Effector memory CD4-positive, alpha-beta T cell (primary cell): ENCODE results near the gene CCT5.
"Not testable (repeated sequence)": the region's sequence is repeated elsewhere in the genome, so short reads cannot be mapped to it uniquely, and the experiment has no call there.

Experiments used
- DNase-seq, 3 donors: peaks; one replicate each; pipeline ENCODE4 v3.0.0-alpha.2; 2020
- H3K27ac ChIP-seq: 2 replicates; pipeline ENCODE4 v1.7.0; 2013; ENCODE audit warnings: mild to moderate bottlenecking, low read length, moderate library complexity; ENCODE audit not compliant: insufficient read depth, poor library complexity, severe bottlenecking
- H3K27me3 ChIP-seq: replicated peaks from 2 replicates; pipeline ENCODE4 v1.7.0; 2013; ENCODE audit warnings: mild to moderate bottlenecking, low read length; ENCODE audit not compliant: insufficient read depth, control insufficient read depth, poor library complexity, severe bottlenecking
- H3K36me3 ChIP-seq: 2 replicates; pipeline ENCODE4 v1.7.0; 2013; ENCODE audit warnings: mild to moderate bottlenecking, low read length, moderate library complexity; ENCODE audit not compliant: control insufficient read depth, insufficient read depth
- H3K4me1 ChIP-seq: 2 replicates; pipeline ENCODE4 v1.7.0; 2013; ENCODE audit warnings: low read length, mild to moderate bottlenecking; ENCODE audit not compliant: control insufficient read depth, insufficient read depth, poor library complexity, severe bottlenecking
- H3K4me3 ChIP-seq: 2 replicates; pipeline ENCODE4 v1.7.0; 2013; ENCODE audit warnings: low read length, low read depth, mild to moderate bottlenecking; ENCODE audit not compliant: insufficient read depth, poor library complexity, severe bottlenecking
- H3K9me3 ChIP-seq: 2 replicates; pipeline ENCODE4 v1.7.0; 2013; ENCODE audit warnings: mild to moderate bottlenecking, low read length, moderate library complexity; ENCODE audit not compliant: control insufficient read depth

Gene CCT5

DNA sequence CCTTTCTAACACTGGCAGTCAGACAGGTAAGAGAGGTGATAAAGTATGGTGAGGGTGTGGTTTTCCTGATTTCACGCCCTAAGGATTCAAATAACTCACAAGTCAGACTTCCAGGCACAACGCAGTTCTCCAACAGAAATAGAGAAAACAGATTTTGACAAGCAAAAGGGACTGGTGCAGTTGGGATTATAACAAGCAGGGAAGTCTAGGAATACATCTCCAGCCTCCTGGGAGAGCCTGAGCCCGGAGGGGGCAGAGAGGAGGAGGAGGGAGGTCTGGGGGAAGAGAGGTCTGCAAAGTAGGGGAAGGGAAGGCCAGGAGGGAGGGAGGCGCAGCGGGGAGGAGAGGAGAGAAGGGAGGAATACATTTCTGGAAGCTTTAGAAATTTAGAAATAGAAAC lies 56.0 kb downstream of the CCT5 start:
- Histone ChIP-seq H3K27ac (no peak overlapping the region), H3K4me1 (peaks cover 3% of the 10 kb centered on the region), H3K9me3 (no peaks in the 10 kb centered on the region), H3K4me3 (no peak overlapping the region), H3K36me3 (no peaks in the 10 kb centered on the region), H3K27me3 (no peaks in the 10 kb centered on the region)
- no peak for DNase-seq

DNA sequence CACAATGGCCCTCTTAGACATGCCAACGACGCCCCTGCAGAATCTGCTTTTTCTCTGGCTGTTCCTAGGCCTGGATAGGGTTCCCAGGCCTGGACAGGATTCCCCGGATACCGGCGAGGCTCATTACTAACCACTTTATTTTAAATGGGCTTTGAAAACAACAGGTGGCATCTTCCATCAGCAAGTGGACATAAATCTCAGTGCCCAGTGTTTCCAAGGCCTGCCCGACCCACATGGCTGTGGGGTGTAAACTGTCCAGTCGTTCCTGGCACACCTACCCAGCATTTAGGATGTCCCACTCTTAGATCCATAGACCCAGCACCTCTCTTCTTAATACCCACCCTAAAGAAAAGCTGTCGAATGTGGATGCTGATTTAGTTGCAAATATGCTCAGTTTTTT lies 56.7 kb downstream of the CCT5 start:
- Histone ChIP-seq H3K9me3 (no peaks in the 10 kb centered on the region), H3K4me1 (peaks cover 3% of the 10 kb centered on the region), H3K27me3 (no peaks in the 10 kb centered on the region), H3K27ac (no peak overlapping the region), H3K4me3 (no peak overlapping the region), H3K36me3 (no peaks in the 10 kb centered on the region)
- DNase-seq, result no peak

GRCh38 chr5:10307206-10308148 lies 57.4 kb downstream of the CCT5 start, which contains the start of gene CMBL:
CMBL (minus strand) TSS chr5:10307902; CDS start chr5:10290762, 17,140 bp downstream.
- Histone ChIP-seq H3K27me3 (no peaks in the 10 kb centered on the region), H3K9me3 (no peaks in the 10 kb centered on the region), H3K27ac (no peak within 1 kb of the TSS), H3K4me1 (peaks cover 3% of the 10 kb centered on the region), H3K4me3 (peak within 1 kb of the TSS; percentile 59), H3K36me3 (no peaks in the 10 kb centered on the region)
- no peak for DNase-seq

DNA sequence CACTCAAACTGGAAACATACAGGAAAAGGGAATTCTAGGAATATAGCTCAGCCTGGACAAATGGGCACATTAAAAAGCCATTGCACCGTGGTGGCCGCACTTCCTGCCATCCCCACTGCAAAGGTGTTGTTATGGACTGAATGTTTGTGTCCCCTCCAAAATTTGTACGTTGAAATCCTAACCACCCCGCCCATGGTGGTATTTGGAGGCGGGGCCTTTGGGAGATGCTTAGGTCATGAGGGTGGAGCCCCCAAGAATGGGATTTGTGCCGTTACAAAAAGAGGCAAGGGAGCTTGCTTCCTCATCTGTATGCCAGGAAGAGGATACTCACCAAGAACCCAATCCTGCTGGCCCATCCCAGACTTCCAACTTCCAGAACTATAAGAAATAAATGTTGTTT lies 58.8 kb downstream of the CCT5 start:
- H3K36me3 ChIP-seq, result no peaks in the 10 kb centered on the region
- no peaks in the 10 kb centered on the region for H3K9me3 ChIP-seq
- DNase-seq, result no peak
- no peak overlapping the region for H3K4me3 ChIP-seq
- no peak overlapping the region for H3K27ac ChIP-seq
- H3K4me1 ChIP-seq, result peaks cover 3% of the 10 kb centered on the region
- H3K27me3 ChIP-seq, result no peaks in the 10 kb centered on the region

DNA sequence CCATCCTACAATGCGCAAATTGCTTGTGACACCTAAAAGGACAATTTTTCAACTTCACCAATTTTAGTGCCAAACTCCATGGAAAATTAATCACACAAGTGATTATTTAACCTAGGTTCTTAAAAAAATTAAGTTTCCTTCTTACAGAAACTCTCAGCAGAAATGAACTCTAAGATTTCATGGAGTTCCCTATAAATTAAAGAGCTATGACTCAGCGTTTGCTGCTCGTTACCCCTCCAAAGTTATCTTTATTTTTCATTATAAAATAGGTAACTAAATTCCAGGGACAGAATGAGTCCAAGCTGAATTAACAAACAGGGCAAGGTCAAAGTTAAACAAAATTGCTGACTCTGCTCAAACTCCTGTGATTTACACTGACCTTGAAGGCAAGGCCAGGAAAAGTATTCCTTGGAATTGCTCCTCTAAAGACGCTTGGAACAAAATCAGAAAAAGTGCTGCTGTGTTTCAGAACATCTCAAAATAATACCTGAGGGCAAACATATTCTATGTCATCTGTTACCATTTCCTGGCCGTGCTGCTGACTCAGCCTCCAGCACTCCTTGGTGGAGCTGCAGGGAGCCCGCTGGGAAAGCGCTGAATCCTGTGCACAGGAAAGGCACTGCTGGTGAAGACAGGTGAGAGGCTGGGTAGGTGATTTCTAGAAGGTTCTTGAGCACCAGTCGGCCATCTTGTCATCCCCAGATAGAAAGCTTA lies 60.1 kb downstream of the CCT5 start:
- Histone ChIP-seq H3K9me3 (no peaks in the 10 kb centered on the region), H3K27ac (no peak overlapping the region), H3K36me3 (no peaks in the 10 kb centered on the region), H3K4me1 (peaks cover 3% of the 10 kb centered on the region), H3K4me3 (no peak overlapping the region), H3K27me3 (no peaks in the 10 kb centered on the region)
- DNase-seq, result no peak

GRCh38 chr5:10310835-10311570 lies 60.9 kb downstream of the CCT5 start:
- H3K36me3 ChIP-seq, H3K9me3 ChIP-seq, DNase-seq, H3K27ac ChIP-seq, H3K4me3 ChIP-seq, H3K4me1 ChIP-seq, H3K27me3 ChIP-seq: not testable (repeated sequence)

- DNase-seq, result no peak
- no peak overlapping the region for H3K4me3 ChIP-seq
- H3K36me3 ChIP-seq, result no peaks in the 10 kb centered on the region
Measured at GRCh38 chr5:10311595-10312425, 61.7 kb downstream of the CCT5 start.

DNA sequence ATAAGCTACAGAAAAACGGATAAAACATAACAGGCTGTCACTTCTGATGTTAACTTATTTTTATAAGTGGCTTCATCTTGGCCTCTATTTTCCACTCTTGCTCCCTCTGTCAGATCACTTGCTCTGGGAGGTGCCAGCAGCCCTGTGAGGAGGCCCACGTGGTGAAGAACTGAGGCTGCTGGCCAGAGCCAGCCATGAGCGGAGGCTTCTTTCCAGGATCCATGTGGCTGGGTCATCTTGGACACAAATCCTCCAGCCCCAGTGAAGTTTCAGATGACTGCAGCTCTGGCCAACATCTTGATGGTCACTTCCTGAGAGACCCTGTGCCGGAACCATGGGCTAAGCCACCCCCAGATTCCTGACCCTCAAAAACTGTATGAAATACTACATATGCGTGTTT lies 65.1 kb downstream of the CCT5 start:
- H3K36me3 ChIP-seq, result no peaks in the 10 kb centered on the region
- H3K4me1 ChIP-seq, result no peaks in the 10 kb centered on the region
- no peak for DNase-seq
- no peak overlapping the region for H3K27ac ChIP-seq
- no peaks in the 10 kb centered on the region for H3K27me3 ChIP-seq
- H3K9me3 ChIP-seq, result no peaks in the 10 kb centered on the region
- H3K4me3 ChIP-seq, result no peak overlapping the region

More at GRCh38 chr5:10311595-10312425, 61.7 kb downstream of the CCT5 start:
- Histone ChIP-seq H3K4me1 (peaks cover 3% of the 10 kb centered on the region), H3K27ac (no peak overlapping the region), H3K27me3 (no peaks in the 10 kb centered on the region), H3K9me3 (no peaks in the 10 kb centered on the region)
